ENCODE data around the gene IRF2BP1. TPM values are rescaled to one million over a fixed set of nuclear protein-coding genes. Genes with fewer than 3 reads are reported as not detected.

Gene IRF2BP1
- total and polyA plus RNA-seq, 2 donors from 2014 or later: 18.2 to 23.2 TPM

GRCh38 chr19:45883881-45884681 lies 1.9 kb downstream of the IRF2BP1 start:
- Histone ChIP-seq H3K4me1 (ENCODE audit: control insufficient read depth in 2 of 3, insufficient read depth in 2 of 3, low read depth in 1 of 3, low read length in 3 of 3) (peaks cover 0 to 32% (median 11%) of the 10 kb centered on the region in 3 donors), H3K36me3 (ENCODE audit: control insufficient read depth in 2 of 3, insufficient read depth in 3 of 3, low read length in 3 of 3) (no peaks in the 10 kb centered on the region), H3K9me3 (ENCODE audit: control insufficient read depth in 2 of 3, insufficient read depth in 1 of 3, low read length in 3 of 3) (no peaks in the 10 kb centered on the region), H3K9ac (ENCODE audit: low read length in 3 of 3) (peak overlapping the region in 1 of 3 donors; percentile 69), H3K4me3 (ENCODE audit: low read length in 3 of 3) (peak overlapping the region in 1 of 3 donors; percentile 8), H3K27ac (ENCODE audit: low read depth in 2 of 2, low read length in 2 of 2) (peak overlapping the region in 1 of 2 donors; percentile 17), H3K27me3 (ENCODE audit: control insufficient read depth, insufficient read depth, low read length) (no peaks in the 10 kb centered on the region)
- DNase-seq: peak in 2 of 5 donors; percentile 74 to 82
- TF ChIP-seq, protein P1, sequence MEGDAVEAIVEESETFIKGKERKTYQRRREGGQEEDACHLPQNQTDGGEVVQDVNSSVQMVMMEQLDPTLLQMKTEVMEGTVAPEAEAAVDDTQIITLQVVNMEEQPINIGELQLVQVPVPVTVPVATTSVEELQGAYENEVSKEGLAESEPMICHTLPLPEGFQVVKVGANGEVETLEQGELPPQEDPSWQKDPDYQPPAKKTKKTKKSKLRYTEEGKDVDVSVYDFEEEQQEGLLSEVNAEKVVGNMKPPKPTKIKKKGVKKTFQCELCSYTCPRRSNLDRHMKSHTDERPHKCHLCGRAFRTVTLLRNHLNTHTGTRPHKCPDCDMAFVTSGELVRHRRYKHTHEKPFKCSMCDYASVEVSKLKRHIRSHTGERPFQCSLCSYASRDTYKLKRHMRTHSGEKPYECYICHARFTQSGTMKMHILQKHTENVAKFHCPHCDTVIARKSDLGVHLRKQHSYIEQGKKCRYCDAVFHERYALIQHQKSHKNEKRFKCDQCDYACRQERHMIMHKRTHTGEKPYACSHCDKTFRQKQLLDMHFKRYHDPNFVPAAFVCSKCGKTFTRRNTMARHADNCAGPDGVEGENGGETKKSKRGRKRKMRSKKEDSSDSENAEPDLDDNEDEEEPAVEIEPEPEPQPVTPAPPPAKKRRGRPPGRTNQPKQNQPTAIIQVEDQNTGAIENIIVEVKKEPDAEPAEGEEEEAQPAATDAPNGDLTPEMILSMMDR (IDR thresholded peaks at IDR 0.05; ENCODE audit: borderline replicate concordance, extremely low read depth, insufficient read depth): no peak
- intact Hi-C loops (cut with DNase I): no loop called here
- FAIRE-seq: no peak

DNA sequence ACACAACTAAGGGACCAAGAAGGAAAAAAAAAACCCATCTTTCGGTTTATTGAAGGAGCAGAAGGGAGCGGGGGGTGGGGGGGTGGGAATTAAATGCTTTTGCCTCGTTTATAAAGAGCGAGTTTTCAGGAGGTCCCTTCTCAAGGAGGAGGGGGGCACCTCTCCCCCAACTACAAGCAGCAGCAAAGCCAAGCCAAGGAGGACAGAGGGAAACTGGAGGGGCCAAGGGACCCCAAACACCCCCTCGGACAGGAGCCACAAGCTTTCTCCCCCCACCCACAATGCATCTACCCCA lies 2.4 kb downstream of the IRF2BP1 start:
- DNase-seq: no peak
- Histone ChIP-seq H3K27ac (ENCODE audit: low read depth in 2 of 2, low read length in 2 of 2) (peak overlapping the region in 1 of 2 donors; percentile 71), H3K4me1 (ENCODE audit: control insufficient read depth in 2 of 3, insufficient read depth in 2 of 3, low read depth in 1 of 3, low read length in 3 of 3) (peaks cover 0 to 32% (median 11%) of the 10 kb centered on the region in 3 donors), H3K9ac (ENCODE audit: low read length in 3 of 3) (peak overlapping the region in 1 of 3 donors; percentile 69), H3K36me3 (ENCODE audit: control insufficient read depth in 2 of 3, insufficient read depth in 3 of 3, low read length in 3 of 3) (no peaks in the 10 kb centered on the region), H3K9me3 (ENCODE audit: control insufficient read depth in 2 of 3, insufficient read depth in 1 of 3, low read length in 3 of 3) (no peaks in the 10 kb centered on the region), H3K27me3 (ENCODE audit: control insufficient read depth, insufficient read depth, low read length) (no peaks in the 10 kb centered on the region), H3K4me3 (ENCODE audit: low read length in 3 of 3) (peak overlapping the region in 1 of 3 donors; percentile 8)
- intact Hi-C loops (cut with DNase I): no loop called here
- FAIRE-seq: no peak
- TF ChIP-seq, protein P1 (IDR thresholded peaks at IDR 0.05; ENCODE audit: borderline replicate concordance, extremely low read depth, insufficient read depth): no peak

GRCh38 chr19:45882652-45883585 lies 3.0 kb downstream of the IRF2BP1 start:
- H3K9ac ChIP-seq (ENCODE audit: low read length in 3 of 3): peak overlapping the region in 2 of 3 donors; percentile 30 to 73

More at GRCh38 chr19:45882652-45883585, 3.0 kb downstream of the IRF2BP1 start:
- Histone ChIP-seq H3K4me3 (ENCODE audit: low read length in 3 of 3) (peak overlapping the region; percentile 36 to 70 (median 70)), H3K27me3 (ENCODE audit: control insufficient read depth, insufficient read depth, low read length) (no peaks in the 10 kb centered on the region), H3K27ac (ENCODE audit: low read depth in 2 of 2, low read length in 2 of 2) (peak overlapping the region; percentile 79 to 85), H3K4me1 (ENCODE audit: control insufficient read depth in 2 of 3, insufficient read depth in 2 of 3, low read depth in 1 of 3, low read length in 3 of 3) (peaks cover 0 to 32% (median 11%) of the 10 kb centered on the region in 3 donors), H3K9me3 (ENCODE audit: control insufficient read depth in 2 of 3, insufficient read depth in 1 of 3, low read length in 3 of 3) (no peaks in the 10 kb centered on the region), H3K36me3 (ENCODE audit: control insufficient read depth in 2 of 3, insufficient read depth in 3 of 3, low read length in 3 of 3) (no peaks in the 10 kb centered on the region)
- TF ChIP-seq, protein P1 (IDR thresholded peaks at IDR 0.05; ENCODE audit: borderline replicate concordance, extremely low read depth, insufficient read depth): peak; percentile 100
- FAIRE-seq (no peak), DNase-seq (peak; percentile 92 to 94 (median 94))
- intact Hi-C loops (cut with DNase I): no loop called here

Data from kidney (tissue), 14 donors.